HG02588 (cell line): ENCODE results near the gene TK1.
A peak's percentile ranks its signal among the peaks of the same experiment; 100 is the strongest.
"Not testable (repeated sequence)": the region's sequence is repeated elsewhere in the genome, so short reads cannot be mapped to it uniquely, and the experiment has no call there.

Experiments
- ATAC-seq: cut with Tn5 transposase; IDR thresholded peaks from one replicate; pipeline ENCODE4 v1.9.1; 2021; ENCODE audit warnings: mild to moderate bottlenecking, moderate library complexity; ENCODE audit not compliant: unreplicated experiment

The TK1 gene

DNA sequence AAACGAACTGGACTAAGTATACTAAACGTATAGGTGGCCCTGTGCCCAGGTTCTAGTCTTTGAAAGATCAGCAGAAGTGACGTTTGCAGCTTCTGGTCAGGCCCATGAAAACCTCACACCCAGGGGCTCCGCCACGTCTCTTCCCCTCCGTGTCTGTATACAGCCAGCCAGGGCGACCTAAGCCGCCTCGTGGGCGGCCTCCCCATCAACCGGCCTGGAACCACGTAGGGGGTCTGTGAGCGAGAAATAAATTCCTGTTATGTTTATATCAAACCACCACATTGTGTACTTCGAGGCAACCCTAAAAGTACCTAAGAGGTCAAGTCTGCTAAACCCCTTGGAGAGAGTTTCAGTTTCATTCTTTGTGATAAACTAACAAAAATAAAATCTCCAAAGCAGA, 6.8 kb downstream of the TK1 start:
- no peak for ATAC-seq

DNA sequence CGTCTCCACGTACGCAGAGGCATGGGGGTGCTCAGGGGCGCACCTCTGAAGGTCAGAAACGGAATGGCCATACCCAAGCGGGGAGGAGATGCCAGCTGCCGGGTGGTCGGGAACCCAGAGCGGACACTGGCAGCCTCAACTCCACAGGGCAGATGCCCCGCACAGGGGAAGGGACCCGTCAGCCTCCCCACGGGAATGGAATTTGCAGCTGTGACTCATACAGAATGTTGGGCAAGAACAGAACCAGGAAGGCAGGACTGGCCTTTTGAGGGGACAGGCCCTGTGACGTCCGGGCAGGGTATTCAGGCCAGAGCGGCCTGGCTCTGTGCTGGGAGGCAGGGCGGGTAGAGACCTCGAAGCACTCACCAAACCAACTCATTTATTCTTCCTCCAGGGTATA, 7.5 kb downstream of the TK1 start:
- ATAC-seq = no peak

- ATAC-seq = no peak
Measured at GRCh38 chr17:78176548-78177025, 10.3 kb downstream of the TK1 start.

DNA sequence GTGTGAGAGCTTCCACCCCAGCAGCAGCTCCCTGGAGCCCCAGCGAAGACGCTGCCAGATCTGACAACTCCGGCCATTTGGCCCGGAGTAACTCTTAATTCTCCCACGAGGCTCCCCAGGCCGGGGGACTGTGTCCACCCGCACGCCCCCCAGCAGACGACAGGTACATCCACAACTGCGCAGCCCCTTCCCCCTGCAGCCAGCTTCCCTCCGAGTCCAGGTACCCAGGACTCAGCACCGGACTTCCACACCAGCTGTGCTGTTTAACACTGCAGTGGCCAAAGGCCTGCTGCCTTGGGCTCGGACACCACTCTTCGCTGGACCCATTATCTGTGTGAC, 11.2 kb downstream of the TK1 start:
- no peak for ATAC-seq

DNA sequence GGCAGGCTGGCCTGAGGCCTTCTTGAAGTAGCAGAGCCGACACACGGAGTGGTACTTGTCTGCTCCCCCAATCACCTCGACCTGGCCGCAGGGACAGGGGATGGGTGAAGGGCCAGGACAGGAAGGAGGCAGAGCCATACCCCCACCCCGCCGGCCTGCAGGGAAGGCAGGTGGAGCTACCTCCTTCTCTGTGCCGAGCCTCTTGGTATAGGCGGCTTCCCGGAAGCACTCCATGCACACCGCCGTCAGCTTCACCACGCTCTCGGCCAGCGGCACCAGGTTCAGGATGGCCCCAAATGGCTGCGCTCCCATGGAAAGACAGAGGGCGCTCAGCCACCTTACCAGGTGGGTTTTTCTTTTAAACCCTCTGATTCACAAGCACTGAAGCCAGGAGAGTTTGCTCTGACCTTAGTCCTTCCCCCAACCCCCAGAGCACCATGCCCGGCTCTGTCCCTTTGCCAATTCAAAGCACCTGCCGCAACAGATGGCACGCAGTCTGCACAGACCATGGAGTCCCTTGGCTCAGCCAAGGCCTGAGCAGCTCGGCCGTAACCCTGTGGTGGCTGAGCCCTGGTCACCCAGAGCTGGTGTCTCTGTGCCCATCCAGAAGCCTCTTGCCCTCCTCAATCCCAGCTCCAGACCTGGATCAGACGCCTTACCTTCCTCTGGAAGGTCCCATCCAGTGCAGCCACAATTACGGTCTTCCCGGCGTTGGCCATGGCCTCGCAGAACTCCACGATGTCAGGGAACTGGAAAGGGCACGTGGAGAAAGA, 11.8 kb downstream of the TK1 start:
- ATAC-seq = no peak

DNA sequence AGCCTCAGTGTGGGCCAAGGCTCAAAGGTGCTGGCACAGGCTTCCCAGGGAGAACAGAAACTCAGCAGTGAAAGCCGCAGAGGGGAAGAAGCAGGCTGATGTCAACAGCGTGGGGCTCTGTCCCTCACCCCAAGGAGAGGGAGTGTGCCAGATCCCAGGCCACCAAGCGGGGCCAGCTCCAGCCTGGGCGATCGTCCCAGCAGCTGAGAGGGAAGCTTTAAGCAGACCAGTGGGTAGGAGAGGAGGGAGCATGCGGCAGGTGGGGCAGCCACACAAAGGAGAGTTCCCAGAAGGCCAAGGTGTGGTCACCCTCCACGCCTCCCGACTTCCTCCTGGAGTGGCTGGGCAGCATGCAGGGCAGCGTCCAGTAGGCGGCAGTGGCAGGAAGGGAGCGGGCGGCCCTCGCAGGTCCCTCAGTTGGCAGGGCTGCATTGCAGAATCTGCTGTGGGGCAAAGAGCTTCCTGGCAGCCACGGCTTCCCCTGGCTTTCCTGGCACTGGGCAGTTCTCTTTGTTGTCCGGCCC, 12.4 kb downstream of the TK1 start:
- no peak for ATAC-seq

DNA sequence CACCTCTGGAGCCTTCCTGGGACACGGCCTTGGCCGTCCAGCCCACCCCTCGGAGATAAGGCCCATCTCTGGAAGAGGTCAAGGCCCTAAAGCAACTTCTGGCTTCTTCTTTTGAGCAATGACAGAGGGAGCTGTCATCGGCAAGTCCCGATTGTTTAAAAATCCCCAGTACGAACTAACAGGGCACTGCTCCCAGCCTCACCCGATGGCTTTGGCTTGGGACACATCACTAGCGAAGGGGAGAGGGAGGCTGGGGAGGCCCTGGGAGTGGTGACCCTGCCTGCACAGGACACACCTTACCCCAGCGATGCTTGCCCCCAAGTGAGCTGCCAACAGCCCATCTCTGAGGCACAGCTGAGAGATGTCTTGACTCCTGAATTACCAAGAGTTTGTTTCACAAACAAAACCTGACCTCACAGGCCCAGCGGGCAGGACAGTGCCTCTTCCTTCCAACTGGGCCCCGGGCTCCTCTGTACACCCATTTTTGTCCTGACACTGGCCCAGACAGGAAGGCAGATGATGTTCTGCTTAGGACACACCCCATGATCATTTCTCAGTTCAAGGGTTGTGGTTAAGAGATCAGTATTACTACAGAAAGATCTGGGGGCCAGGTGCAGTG, 13.6 kb downstream of the TK1 start:
- no peak for ATAC-seq

- ATAC-seq = no peak
Measured at GRCh38 chr17:78172249-78173051, 14.4 kb downstream of the TK1 start.

- not testable (repeated sequence) for ATAC-seq
Measured at GRCh38 chr17:78171591-78172248, 15.1 kb downstream of the TK1 start.

- ATAC-seq = no peak
Measured at GRCh38 chr17:78170692-78171590, 15.9 kb downstream of the TK1 start.

DNA sequence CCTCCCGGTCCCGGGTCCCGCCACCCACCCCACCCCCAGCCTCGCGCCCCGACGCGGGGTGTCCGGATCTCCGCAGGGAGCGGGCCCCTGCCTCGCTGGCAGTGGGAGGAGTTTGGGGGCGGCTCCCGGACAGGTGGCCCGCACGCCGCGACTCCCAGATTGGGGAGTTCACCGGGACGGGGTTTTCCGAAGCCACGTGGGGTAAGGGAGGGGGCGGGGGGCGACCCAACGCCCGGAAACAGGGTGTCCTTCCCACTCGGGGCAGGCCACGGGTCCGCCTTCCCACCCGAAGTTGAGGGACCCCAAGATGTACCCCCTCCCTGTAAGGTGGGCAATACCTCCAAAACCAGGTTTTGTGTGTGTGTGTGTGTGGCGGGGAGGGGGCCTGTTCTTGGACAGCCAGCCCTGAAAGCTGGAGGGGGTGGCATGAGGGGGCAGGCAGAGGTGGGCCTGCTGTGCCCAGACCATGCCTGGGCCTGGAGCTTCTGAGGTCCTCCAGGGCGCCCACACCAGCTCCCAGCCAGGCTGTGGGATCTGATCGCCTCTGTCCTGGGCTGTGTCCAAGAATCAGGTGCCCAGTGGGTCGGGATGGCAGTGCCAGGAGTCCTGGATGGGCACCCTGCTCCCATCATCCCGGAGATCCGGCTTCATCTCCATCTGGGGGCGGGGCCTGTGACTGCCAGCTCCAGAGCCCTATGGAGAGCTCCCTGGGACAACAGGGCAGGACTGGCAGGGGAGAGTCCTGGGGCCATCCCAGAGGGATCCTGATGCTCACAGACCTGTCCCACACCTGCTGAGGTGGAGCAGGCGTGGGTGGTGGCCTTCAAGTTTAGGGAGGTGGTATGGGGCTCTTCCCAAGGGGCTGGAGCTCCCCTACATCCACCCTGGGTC, 17.7 kb downstream of the TK1 start:
- ATAC-seq = peak; percentile 26

- peak; percentile 44 for ATAC-seq
Measured at GRCh38 chr17:78168242-78168902, 18.5 kb downstream of the TK1 start, which contains the start of gene SYNGR2. Gene SYNGR2, plus strand, starts transcription at chr17:78168581. Its CDS starts 36 bp downstream, at chr17:78168617.

DNA sequence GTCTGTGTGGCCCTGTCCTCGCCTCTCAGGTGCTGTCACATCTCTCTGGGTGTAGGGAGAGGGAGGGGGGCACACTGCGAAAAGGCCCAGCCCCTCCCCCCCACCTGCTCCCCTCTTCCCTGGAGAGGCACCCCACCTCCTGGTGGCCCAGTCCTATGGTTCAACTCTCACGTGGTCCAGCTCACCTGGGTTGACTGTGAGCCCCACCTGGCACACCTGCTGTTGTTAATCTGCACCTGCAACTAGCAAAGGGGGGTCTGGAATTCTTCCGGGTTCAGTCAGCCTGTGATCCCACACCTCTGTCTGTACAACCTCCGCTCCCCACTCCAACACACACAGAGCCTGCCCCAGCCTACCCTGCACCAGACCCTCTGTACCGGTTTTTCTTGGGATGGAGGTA, 20.4 kb downstream of the TK1 start:
- ATAC-seq = no peak

GRCh38 chr17:78164748-78165607, 21.9 kb downstream of the TK1 start:
- no peak for ATAC-seq

- ATAC-seq = no peak
Measured at GRCh38 chr17:78163881-78164747, 22.7 kb downstream of the TK1 start.

GRCh38 chr17:78159575-78160158, 27.2 kb downstream of the TK1 start:
- ATAC-seq = no peak
